Endothelial cell of umbilical vein (primary cell): ENCODE measurements around the gene WNT9A. TPM values are rescaled to one million over a fixed set of nuclear protein-coding genes. Genes with fewer than 3 reads are reported as not detected.

Experiments used
- BruUV-seq: library from RNA; stranded (reverse); fragments of 400-500 nt; replicated peaks from 2 replicates; lab custom pipeline; 2021; lab: Mats Ljungman, UMichigan
- CTCF ChIA-PET: fragments of 300-600, 350-600 bp; sonication (Branson Sonifier 250); formaldehyde crosslinking; loops from one replicate; lab custom pipeline; 2021; ENCODE audit warnings: antibody characterized with exemption, inconsistent platforms; lab: Charles Lee
- POLR2A ChIA-PET: fragments of 300-600, 350-600 bp; sonication (Branson Sonifier 250); formaldehyde crosslinking; loops from one replicate; lab custom pipeline; 2021; ENCODE audit warnings: antibody characterized with exemption, inconsistent platforms; lab: Charles Lee
- DNase-seq: peaks from one replicate; pipeline ENCODE4 v3.0.0-alpha.2; 2011; ENCODE audit warnings: low read depth, low spot score
- FAIRE-seq: peaks from 2 replicates; lab custom pipeline; 2011; peaks lifted over from hg19 to GRCh38; lab: Jason Lieb, UNC
- H2AFZ ChIP-seq: 2 replicates; pipeline ENCODE4 v1.6.0; 2012; ENCODE audit warnings: low read depth, low read length, control low read depth, inconsistent platforms
- H3K27ac ChIP-seq: 2 replicates; pipeline ENCODE4 v1.5.1; 2011; ENCODE audit warnings: low read depth, mild to moderate bottlenecking, control low read depth, low read length, moderate library complexity; ENCODE audit not compliant: insufficient read depth
- H3K27me3 ChIP-seq, 2 experiments: 2 replicates each; pipeline versions ENCODE4 v1.6.0 to v1.6.1; 2011; ENCODE audit warnings: low read length in 2 of 2, mixed read lengths in 1 of 2; ENCODE audit not compliant: control insufficient read depth in 2 of 2, insufficient read depth in 2 of 2
- H3K36me3 ChIP-seq, 2 experiments: 2 replicates in 1 of 2; 3 replicates in 1 of 2; pipeline ENCODE4 v1.5.1; 2011; ENCODE audit warnings: low read length in 2 of 2, mild to moderate bottlenecking in 1 of 2, moderate library complexity in 1 of 2; ENCODE audit not compliant: control insufficient read depth in 2 of 2, insufficient read depth in 2 of 2; ENCODE audit errors: extremely low read depth in 1 of 2
- H3K4me1 ChIP-seq: 3 replicates; pipeline ENCODE4 v1.5.1; 2011; ENCODE audit warnings: mild to moderate bottlenecking, low read length; ENCODE audit not compliant: control insufficient read depth, insufficient read depth; ENCODE audit errors: extremely low read depth
- H3K4me2 ChIP-seq: 2 replicates; pipeline ENCODE4 v1.6.1; 2011; ENCODE audit warnings: low read length, control low read depth, mixed read lengths; ENCODE audit not compliant: insufficient read depth
- H3K4me3 ChIP-seq, 3 experiments: fragments of 200-600 bp in 1 of 3; sonication (generic), shearing (Covaris generic) in 1 of 3; replicated peaks in 1 of 3; 2 replicates each; pipeline ENCODE4 v1.5.1; 2011 to 2016; ENCODE audit warnings: control low read depth in 3 of 3, low read length in 3 of 3, mild to moderate bottlenecking in 2 of 3, inconsistent platforms in 1 of 3, low read depth in 1 of 3, moderate library complexity in 1 of 3; ENCODE audit not compliant: insufficient read depth in 1 of 3
- H3K79me2 ChIP-seq: 2 replicates; pipeline ENCODE4 v1.6.0; 2012; ENCODE audit warnings: low read length, inconsistent platforms; ENCODE audit not compliant: control insufficient read depth, insufficient read depth
- H3K9ac ChIP-seq: replicated peaks from 2 replicates; pipeline ENCODE3; 2011; ENCODE audit warnings: low read length, control low read depth; ENCODE audit not compliant: insufficient read depth; ENCODE audit errors: extremely low read depth
- H3K9me1 ChIP-seq: replicated peaks from 3 replicates; pipeline ENCODE4 v1.6.0; 2011; ENCODE audit warnings: mild to moderate bottlenecking, low read length; ENCODE audit not compliant: control insufficient read depth, insufficient read depth; ENCODE audit errors: extremely low read depth
- H3K9me3 ChIP-seq: replicated peaks from 2 replicates; pipeline ENCODE4 v1.5.1; 2012; ENCODE audit warnings: low read length, inconsistent platforms; ENCODE audit not compliant: control insufficient read depth, insufficient read depth
- H4K20me1 ChIP-seq: replicated peaks from 2 replicates; pipeline ENCODE3; 2011; ENCODE audit warnings: mild to moderate bottlenecking, low read length; ENCODE audit not compliant: control insufficient read depth, insufficient read depth; ENCODE audit errors: extremely low read depth
- CTCF ChIP-seq, 2 donors: IDR thresholded peaks; 1 replicate in 1 of 2; 2 replicates in 1 of 2; pipeline ENCODE4 v1.5.1; 2011; ENCODE audit warnings: low read length in 2 of 2, mild to moderate bottlenecking in 2 of 2, moderate library complexity in 2 of 2, control low read depth in 1 of 2, inconsistent platforms in 1 of 2, low read depth in 1 of 2; ENCODE audit not compliant: insufficient read depth in 1 of 2; ENCODE audit errors: extremely low read depth in 1 of 2
- EZH2 ChIP-seq: IDR thresholded peaks from 2 replicates; pipeline ENCODE4 v1.6.1; 2012; ENCODE audit warnings: borderline replicate concordance, low read depth, mild to moderate bottlenecking, moderate library complexity, low read length, inconsistent platforms; ENCODE audit not compliant: severe bottlenecking
- FOS ChIP-seq: IDR thresholded peaks from 2 replicates; pipeline ENCODE4 v1.6.1; 2011; ENCODE audit warnings: mild to moderate bottlenecking, low read length, moderate library complexity, borderline replicate concordance; ENCODE audit not compliant: insufficient read depth
- GATA2 ChIP-seq: IDR thresholded peaks from 2 replicates; pipeline ENCODE4 v1.7.0; 2011; ENCODE audit warnings: low read depth, mild to moderate bottlenecking, moderate library complexity, mixed read lengths, low read length; ENCODE audit not compliant: insufficient read length, insufficient read depth
- JUN ChIP-seq: IDR thresholded peaks from 2 replicates; pipeline ENCODE4 v1.6.1; 2011; ENCODE audit warnings: borderline replicate concordance, low read depth; ENCODE audit not compliant: insufficient read length, insufficient read depth
- MYC ChIP-seq: IDR thresholded peaks from one replicate; pipeline ENCODE4 v1.6.1; 2011; ENCODE audit warnings: mild to moderate bottlenecking, low read depth, low read length
- POLR2A ChIP-seq: IDR thresholded peaks from 2 replicates; pipeline ENCODE4 v1.6.1; 2012; ENCODE audit warnings: low read depth, mild to moderate bottlenecking, control low read depth, low read length
- POLR2AphosphoS5 ChIP-seq: IDR thresholded peaks from 2 replicates; pipeline ENCODE4 v1.6.1; 2012; ENCODE audit warnings: low read depth, mild to moderate bottlenecking, control low read depth, low read length, moderate library complexity; ENCODE audit not compliant: insufficient read depth
- dilution Hi-C: fragments of 300-500 bp; cut with MboI; formaldehyde crosslinking; loops from one replicate; pipeline ENCODE4 v1.15.0; 2019; ENCODE audit warnings: low sequenced_read_pairs; ENCODE audit not compliant: extremely low pct_ligation_motif_present
- intact Hi-C: fragments of 100-400 bp; cut with micrococcal nuclease; formaldehyde crosslinking; loops from one replicate; pipeline ENCODE4 v1.10.0; 2022
- polyA plus RNA-seq, 4 experiments: library from polyadenylated mRNA; depleted of rRNA in 3 of 4; stranded (reverse) in 3 of 4; unstranded in 1 of 4; fragments of >200 nt; gene quantifications; 2 replicates each; pipeline versions ENCODE4 v1.2.1 to v1.2.3, GENCODE V29; 2011 to 2012; ENCODE audit warnings: missing spikeins in 1 of 4
- total RNA-seq: library from RNA; stranded (reverse); gene quantifications from 2 replicates; pipeline ENCODE4 v1.2.3, GENCODE V29; 2021
- TF ChIP-seq, protein P1 (sequence below): IDR thresholded peaks from 2 replicates; pipeline ENCODE4 v1.6.1; 2011; ENCODE audit not compliant: insufficient read depth, insufficient read length

Gene WNT9A
- total and polyA plus RNA-seq, 2 donors (not counting 3 experiments of a cell fraction or from before 2014, with no cell fraction given) = 5.4 to 6.2 TPM

- Histone ChIP-seq H2AFZ (no peak overlapping the region), H3K4me1 (no peaks in the 10 kb centered on the region), H3K9me1 (no peaks in the 10 kb centered on the region), H4K20me1 (no peaks in the 10 kb centered on the region), H3K27ac (no peak overlapping the region), H3K9ac (no peak overlapping the region), H3K4me2 (no peak overlapping the region), H3K79me2 (no peaks in the 10 kb centered on the region), H3K9me3 (no peaks in the 10 kb centered on the region), H3K36me3 (peaks cover 0 to 4% of the 10 kb centered on the region in 2 experiments), H3K27me3 (peaks cover 0 to 2% of the 10 kb centered on the region in 2 experiments), H3K4me3 (no peak overlapping the region)
- CTCF ChIA-PET = no interaction called here
- dilution Hi-C loops = no loop called here
- TF ChIP-seq JUN (no peak), POLR2A (no peak), POLR2AphosphoS5 (no peak), CTCF (IDR thresholded peaks at IDR 0.05; ENCODE audit: extremely low read depth in 1 of 2, insufficient read depth in 1 of 2, low read depth in 1 of 2, low read length in 2 of 2) (no peak), EZH2 (no peak), FOS (no peak), MYC (no peak), GATA2 (no peak)
- TF ChIP-seq, protein P1, sequence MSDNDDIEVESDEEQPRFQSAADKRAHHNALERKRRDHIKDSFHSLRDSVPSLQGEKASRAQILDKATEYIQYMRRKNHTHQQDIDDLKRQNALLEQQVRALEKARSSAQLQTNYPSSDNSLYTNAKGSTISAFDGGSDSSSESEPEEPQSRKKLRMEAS = no peak
- no peak for FAIRE-seq
- POLR2A ChIA-PET = no interaction called here
- BruUV-seq = no TSS peak
- DNase-seq = no peak
- intact Hi-C loops = no loop called here
Measured at GRCh38 chr1:227916655-227917054, 31.1 kb downstream of the WNT9A start.
